Daoy (cell line): Measurements from ENCODE around the gene DRD5. TPM values are rescaled to one million over a fixed set of nuclear protein-coding genes. Genes with fewer than 3 reads are reported as not detected.
"Not testable (repeated sequence)": the region's sequence is repeated elsewhere in the genome, so short reads cannot be mapped to it uniquely, and the experiment has no call there.

Source experiments
- DNase-seq: peaks from one replicate; pipeline ENCODE4 v3.0.0-alpha.2; 2015; ENCODE audit warnings: low read depth
- total RNA-seq: library from RNA; depleted of rRNA; stranded (reverse); fragments of >200 nt; shearing (Covaris generic); gene quantifications from 2 replicates; pipeline ENCODE4 v1.2.3, GENCODE V29; 2014; rRNA removed

DRD5 gene
- not detected in 2 replicates for total RNA-seq

GRCh38 chr4:9781343-9782135 lies at the start of gene DRD5:
Gene DRD5 (plus strand): TSS chr4:9781634. CDS start chr4:9782030, 396 bp downstream.
- DNase-seq, result no peak

DNA sequence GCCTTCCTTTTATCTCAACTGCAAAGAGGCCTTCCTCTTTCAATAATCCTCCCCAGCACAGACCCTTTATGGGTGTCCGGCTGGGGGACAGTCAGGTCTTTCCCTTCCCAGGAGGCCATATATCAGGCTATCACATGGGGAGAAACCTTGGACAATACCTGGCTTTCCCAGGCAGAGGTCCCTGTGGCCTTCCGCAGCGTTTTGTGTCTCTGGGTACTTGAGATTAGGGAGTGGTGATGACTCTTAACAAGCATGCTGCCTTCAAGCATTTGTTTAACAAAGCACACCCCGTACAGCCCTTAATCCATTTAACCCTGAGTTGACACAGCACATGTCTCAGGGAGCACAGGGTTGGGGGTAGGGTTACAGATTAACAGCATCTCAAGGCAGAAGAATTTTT lies 49.2 kb upstream of the DRD5 start:
- not testable (repeated sequence) for DNase-seq

DNA sequence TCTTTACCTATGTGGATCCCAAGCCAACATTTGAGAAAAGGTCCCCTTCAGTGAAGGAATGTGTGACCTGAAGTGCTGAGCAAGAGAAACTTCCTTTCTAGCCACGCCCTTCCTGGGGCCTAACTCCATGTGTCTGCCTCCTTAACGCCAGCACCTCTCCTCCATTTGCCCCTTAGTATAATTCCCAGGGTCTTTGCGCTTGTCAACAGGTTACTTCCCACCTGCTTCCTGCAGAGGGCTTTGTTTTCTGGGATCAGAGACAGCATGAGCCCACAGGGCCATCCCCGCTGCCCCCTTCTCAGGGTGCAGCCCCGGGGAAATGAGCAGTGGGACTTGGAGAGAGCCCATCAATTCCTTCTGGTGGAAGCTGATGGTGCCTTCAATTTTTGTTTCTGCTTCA lies 45.9 kb upstream of the DRD5 start:
- DNase-seq, result peak; percentile 25

GRCh38 chr4:9737280-9737679 lies 44.2 kb upstream of the DRD5 start:
- not testable (repeated sequence) for DNase-seq

DNA sequence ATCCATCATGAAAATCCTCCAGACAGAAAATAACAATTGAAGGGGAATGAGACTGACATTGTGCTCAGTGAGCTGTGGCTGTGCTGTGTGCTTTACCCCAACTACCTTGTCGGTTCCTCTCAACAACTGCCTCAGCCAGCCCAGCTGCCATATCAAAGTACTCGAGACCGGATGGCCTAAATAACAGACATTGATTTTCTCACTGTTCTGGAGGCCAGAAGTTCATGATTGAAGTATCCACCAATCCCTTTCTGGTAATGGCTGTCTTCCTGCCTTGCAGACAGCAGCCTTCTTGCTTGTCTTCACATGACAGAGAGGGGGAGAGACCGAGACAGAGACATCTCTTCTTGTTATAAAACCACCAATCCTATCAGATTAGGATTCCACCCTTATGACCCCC lies 37.6 kb upstream of the DRD5 start:
- DNase-seq, result not testable (repeated sequence)

DNA sequence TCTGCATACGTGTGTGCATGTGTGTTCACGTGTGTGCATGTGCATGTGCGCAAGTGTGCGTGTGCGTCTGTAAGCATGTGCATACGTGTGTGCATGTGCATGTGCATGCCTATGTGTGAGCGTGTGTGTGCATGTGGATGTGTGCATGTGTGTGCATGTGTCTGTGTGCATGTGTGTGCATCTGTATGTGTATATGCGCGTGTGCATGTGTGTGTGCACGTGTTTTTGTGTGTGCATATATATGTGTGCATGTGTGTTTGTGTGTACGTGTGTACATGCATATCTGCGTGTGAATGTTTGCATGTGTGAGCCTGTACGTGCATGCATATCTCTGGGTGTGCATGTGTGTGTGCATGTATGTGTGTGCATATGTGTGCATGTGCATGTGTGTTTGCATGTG lies 35.7 kb upstream of the DRD5 start:
- no peak for DNase-seq

DNA sequence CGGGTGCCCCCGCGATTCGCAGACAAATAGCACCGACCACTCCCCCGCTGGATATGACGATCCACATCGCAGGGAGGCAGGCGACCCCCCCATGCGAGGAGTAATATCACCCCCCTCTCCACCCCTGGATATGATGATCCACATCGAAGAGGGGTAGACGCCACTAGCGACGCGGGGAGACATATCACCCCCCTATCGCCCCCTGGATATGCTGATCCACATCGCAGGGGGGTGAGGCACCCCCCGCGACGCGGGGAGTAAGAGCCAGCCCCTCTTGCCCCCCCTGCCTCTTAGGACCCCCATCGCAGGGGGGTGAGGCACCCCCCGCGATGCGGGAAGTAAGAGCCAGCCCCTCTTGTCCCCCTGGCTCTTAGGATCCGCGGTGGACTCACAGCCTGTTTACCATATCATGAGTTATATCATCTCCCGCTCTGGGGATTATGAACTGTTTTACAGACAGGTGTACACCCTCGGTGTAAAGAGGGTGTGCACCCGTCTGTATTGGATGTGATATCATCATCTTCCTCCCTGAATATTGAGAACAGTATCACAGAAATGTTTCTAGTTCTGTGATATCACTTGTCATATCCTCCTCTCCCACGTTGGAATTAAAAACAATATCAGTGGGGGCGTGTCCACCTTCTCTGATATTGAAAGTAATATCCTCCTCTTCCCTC lies 22.7 kb upstream of the DRD5 start:
- no peak for DNase-seq

GRCh38 chr4:9762823-9763475 lies 18.5 kb upstream of the DRD5 start:
- DNase-seq, result peak; percentile 77

DNA sequence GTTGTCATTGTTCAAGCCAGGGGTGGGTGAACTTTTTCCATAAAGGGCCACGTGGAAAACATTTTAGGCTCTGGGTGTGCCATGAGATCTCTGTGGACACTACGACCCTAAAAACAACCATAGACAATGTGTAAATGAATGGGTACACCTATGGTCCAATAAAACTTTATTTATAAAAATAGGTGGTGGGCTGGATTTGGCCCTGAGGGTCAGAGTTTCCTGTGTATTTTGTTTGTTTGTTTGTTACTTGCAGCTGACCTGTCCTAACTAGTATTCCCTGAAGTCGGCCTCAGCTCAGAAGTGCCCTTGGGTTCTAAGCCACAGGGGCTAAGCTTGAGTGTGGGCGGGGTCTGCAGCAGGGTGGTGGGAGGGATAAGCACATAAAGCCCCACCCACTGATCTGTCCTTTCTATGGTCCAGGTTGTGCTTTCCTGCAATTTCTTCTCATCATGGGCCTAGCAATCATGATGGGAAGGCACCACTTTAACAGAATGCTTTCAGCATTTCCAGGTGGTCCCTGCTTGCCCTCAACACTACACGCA lies 17.2 kb upstream of the DRD5 start:
- no peak for DNase-seq

DNA sequence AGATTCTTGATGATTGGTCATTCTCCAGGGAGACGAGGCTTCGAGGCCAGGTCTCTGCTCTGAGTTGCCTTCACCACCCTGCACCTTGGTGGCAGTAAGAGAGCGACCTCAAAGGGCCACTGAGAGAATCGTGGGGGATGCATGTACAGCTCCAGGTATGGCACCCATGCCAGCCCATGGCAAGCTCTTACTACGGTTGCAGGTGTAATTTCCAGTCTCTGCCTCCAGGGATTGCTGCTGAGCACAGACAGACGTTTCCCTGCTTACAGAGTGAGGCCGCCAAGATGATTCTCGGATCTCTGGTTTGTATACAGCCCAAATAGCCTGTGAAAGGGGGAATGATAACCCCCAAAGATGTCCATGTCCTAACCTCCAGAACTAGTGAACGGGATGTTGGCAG lies 16.3 kb upstream of the DRD5 start:
- DNase-seq, result peak; percentile 30

GRCh38 chr4:9769321-9769720 lies 12.1 kb upstream of the DRD5 start:
- no peak for DNase-seq

DNA sequence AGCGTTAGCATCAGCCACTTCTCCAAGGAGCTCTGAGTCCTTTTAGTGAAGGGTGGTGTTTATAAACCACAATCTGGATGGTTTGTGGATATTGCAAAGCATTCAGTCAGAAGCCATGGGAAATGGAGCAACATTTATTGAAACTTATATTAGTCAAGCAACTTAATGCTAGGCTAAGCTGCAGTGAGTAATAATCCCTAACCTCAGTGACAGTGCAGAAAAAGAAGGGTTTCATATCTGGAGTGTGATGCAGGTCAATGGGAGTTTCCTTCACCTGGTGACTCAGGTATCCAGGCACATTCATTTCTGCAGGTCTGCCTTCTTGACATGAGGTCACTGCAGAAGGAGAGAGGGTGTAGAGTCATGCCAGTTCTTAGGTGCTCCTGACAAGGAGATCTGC lies 10.4 kb upstream of the DRD5 start:
- no peak for DNase-seq

GRCh38 chr4:9773471-9773870 lies 8.0 kb upstream of the DRD5 start:
- no peak for DNase-seq

DNA sequence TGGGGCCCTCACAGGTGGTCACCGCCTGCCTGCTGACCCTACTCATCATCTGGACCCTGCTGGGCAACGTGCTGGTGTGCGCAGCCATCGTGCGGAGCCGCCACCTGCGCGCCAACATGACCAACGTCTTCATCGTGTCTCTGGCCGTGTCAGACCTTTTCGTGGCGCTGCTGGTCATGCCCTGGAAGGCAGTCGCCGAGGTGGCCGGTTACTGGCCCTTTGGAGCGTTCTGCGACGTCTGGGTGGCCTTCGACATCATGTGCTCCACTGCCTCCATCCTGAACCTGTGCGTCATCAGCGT lies 652 bp downstream of the DRD5 start:
- no peak for DNase-seq

GRCh38 chr4:9785891-9786290 lies 4.5 kb downstream of the DRD5 start:
- DNase-seq, result not testable (repeated sequence)

GRCh38 chr4:9792381-9792780 lies 10.9 kb downstream of the DRD5 start:
- no peak for DNase-seq

- not testable (repeated sequence) for DNase-seq
Measured at GRCh38 chr4:9796641-9797040, 15.2 kb downstream of the DRD5 start.

DNA sequence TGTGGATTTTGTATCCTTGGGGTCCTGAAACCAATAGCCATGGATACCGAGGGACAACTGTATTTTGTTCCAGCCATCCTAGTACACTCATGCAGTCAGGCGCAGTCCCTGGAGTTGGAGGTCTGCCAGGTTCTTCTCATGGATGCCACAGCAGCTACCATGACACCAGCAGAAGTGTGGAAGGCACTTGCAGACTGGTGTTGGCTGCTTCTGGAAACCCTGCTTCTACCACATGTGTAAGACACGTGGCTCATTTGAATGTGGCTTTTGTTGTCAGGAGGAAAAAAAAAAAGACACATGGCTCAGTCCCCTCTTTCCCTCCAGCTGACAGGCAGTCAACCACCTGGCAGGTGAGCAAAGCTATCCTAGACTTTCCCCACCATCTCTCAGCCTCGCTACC lies 19.4 kb downstream of the DRD5 start:
- DNase-seq, result peak; percentile 15

DNA sequence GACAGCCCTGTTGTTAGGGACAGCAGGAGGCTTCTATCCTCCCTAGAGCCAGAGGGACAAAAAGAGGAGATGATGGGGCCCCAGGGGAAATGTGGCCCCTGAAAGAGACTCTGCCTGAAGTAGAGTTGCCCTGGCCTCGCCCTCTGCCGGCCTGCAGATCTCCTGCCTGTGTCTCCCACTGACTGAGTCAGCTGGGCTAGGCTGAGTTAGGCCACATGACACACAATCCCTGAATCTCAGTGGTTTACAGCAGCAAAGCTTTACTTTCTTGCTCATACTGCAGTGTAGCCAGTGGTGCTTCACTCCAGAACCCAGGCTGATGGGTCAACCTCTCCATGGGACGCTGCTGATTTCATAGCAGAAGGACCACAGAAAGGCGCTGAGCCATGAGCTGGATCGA lies 23.5 kb downstream of the DRD5 start:
- peak; percentile 29 for DNase-seq

DNA sequence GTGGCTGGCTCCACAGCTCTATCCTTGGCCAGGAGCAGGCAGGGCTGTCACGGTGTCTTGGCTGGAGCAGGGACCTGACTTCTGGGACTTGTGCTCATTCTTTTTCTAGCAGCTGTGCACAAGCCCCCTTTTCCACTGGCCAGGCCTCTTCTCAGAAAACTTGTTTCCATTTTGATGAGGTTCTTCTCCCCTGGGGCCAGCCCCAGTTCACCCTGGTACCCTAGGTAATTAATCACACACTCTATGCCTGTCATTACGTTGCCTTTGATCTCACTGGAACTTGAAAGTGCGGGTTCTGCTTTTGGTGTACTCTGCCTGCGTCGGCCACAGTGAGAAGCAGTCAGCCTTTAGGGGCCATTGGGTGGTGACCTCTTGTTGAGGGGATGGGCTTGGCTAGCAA lies 26.6 kb downstream of the DRD5 start:
- DNase-seq, result no peak

- no peak for DNase-seq
Measured at GRCh38 chr4:9811806-9812205, 30.4 kb downstream of the DRD5 start.

DNA sequence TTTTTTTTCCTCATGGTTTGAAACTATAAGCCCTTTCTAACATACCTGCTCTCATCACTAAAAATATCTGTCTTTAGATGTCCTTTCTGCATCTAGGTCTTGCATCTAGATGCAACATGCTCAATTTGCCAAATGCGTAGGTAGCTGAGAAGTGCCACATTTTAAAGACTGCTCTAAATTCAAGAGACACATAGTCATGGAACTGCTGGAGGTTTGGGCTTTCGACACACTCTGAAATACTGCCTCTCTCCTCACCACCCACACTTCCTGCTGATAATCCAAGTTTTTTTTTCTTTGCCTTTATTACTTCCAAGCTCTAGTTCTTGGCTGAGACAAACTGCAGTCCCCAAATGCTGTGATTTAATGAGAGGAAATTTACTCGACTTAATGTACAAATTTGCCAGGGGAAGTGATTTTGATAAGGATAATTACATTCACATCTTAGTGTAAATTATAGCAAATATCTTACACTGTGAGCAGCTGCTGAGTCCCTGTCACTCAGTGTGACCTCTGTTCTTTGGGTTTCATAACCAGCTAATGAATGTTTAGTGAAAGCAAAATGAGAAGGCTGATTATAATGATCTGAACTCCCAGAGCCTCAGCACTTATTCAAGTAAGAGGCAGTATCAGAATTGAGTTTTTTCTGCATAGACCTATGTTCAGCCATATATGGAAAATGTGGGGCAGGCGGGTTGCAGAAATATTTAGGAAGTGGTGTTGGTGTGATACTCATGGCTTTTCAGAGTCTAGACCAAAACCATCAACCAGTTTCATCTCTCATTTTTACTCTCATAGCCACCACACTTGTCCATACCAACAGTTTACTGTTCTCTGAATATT lies 31.3 kb downstream of the DRD5 start:
- DNase-seq, result peak; percentile 13
